Mesenteric fat pad (tissue), 1 donor: ENCODE data around the gene MYO1B. TPM values are rescaled to one million over a fixed set of nuclear protein-coding genes. Genes with fewer than 3 reads are reported as not detected.

Experiments
- DNase-seq: peaks from one replicate; pipeline ENCODE4 v3.0.0-alpha.2; 2020; ENCODE audit warnings: low spot score
- total RNA-seq: library from RNA; stranded (reverse); fragmentation: NEBNext Ultra II Directional; extraction: Animal tissue kit (Norgen Biotek cat#: 25700); gene quantifications from one replicate; pipeline ENCODE4 v1.2.1, GENCODE V29; 2021
- donor health status: DM: yes; HTN: yes; CAD: no.

The MYO1B gene
- total RNA-seq, 1 donor from 2014 or later, result 63.9 TPM

DNA sequence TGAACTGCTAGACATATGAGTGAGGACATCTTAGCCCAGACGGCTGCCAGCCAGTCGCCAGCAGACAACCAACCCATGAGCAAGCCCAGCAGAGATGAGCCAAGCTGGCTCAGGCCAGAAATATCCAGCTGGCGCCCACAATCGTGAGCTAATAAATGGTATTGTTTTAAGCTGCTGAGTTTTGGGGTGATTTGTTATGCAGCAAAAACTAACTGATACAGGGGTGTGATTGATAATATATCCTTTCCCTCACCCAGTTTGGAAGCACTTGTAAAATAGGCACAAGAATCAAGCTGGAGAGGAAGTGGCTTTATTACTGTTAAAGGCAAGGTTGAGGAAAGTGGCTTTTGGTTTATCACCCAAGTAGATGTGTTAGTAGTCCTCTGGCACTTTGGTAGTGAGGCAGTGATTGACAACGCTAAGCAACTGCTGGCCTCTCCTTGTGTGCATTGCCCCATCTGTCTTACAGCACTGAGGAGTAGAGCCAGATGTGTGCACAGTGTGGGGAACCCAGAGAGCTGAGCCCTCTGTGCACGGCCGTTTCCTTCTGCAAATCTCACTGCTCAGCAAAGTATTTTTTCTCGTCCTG, 110.1 kb downstream of the MYO1B start:
- no peak for DNase-seq

DNA sequence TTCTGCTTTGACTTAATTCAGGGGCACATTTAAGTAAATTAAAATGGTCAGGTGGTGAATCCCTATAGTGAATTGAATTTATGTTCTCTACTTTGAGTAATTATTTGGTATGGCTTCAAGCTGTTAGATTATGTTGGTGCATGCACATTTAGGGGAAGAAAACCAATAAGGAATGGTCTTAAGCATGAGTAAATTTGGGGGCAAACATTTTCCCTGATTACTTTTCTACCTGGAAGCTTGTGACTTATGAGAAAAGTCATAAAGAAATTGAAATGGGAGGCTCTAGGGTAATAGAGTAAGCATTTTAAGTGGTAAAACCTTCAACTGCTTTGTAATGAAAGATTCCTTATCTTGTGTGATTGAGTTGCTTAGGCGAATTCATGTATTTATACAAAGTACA, 112.5 kb downstream of the MYO1B start:
- DNase-seq, result no peak

- DNase-seq, result no peak
Measured at GRCh38 chr2:191358325-191359025, 113.3 kb downstream of the MYO1B start.

GRCh38 chr2:191359133-191359532, 113.9 kb downstream of the MYO1B start:
- no peak for DNase-seq

GRCh38 chr2:191360918-191361317, 115.7 kb downstream of the MYO1B start:
- no peak for DNase-seq

DNA sequence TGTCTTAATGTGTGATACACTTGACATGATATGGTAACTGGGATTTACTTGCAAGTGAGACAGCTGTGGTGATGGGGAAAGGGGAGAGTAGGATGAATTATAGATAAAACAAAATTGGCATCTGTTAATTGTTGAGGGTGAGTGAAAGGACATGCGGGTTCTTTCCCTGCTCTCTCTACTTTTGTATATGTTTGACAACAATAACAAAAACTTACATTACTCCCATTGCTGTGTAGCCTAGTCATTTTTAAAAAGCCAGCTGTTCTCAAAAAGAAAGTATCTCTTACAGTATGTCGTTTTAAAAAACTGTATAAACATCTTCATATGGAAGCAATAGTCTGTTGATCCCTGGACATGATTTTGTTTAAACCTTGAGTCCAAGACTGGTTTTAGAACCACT, 117.6 kb downstream of the MYO1B start:
- no peak for DNase-seq

DNA sequence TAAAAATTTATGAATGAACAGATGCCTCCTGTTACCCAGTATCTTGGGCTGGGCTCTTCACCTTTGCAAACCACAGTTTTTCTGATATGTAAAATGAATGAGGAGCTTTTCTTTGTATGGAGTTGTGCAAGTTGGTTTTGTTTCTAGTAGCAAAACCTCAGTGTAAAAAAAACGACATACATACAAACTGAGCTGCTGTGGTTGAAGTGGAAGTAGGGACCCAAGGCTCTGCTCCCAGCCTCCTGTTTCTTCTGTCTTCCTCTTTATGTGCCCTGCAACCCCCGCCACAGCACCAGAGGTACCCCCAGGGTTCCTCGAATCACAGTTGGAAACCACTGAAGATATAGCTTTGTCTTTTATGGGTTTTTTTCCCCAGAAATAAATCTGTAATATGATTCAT, 118.1 kb downstream of the MYO1B start:
- DNase-seq, result no peak

DNA sequence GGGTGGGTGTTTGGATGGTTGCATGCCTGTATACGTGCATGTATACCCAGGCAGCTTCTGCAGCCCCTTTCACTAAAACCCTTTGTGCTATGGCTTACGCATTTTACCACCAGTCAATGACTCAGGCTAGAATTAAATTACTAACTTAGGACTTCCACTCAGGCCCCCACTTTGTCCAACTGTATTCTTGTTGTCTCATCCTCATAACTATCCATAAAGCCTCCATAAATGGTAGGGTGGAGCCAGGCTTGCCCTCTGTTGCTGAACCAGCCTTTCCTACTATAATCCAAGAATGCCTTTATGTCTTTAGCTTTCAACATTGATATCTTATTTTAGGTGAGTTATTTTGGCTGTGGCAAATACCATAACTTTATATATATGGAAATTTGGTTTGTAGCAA, 119.9 kb downstream of the MYO1B start:
- DNase-seq, result no peak

DNA sequence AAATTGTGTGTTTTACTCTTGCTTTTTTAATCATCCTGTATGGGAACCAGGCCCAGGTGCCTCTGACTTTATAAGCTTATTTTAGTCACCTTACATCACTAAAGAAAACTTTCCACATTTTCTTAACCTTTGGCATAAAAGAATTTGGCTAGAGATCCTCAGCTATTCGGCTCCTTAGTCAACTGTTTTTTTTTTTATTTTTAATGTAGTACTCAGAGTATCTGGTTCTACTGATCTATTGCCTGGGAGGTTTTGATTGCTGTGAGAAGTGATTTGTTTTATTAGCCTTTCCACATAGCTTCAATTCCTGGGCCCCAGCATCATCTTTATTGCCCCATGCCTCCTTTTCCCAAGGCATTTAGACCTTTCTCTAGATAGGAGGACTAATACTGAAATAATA, 121.0 kb downstream of the MYO1B start:
- no peak for DNase-seq

DNA sequence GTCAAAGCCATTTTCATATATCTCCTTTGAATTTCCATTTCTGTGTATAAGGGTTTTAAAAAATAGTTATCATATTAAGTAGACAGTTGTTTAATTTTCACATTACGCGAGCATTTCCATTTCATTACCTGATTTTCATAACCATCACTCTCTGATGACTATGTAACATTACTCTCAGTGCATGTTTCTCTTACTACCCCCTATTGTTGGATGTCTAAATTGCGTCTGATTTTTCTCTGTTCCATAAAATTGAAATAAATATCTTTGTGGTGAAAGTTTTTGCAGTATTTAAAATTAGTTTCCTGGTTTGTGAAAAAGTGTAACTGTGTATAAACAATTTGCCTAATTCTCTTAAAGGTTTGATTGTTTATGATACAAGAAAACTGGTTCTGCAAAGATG, 123.8 kb downstream of the MYO1B start:
- DNase-seq, result no peak

DNA sequence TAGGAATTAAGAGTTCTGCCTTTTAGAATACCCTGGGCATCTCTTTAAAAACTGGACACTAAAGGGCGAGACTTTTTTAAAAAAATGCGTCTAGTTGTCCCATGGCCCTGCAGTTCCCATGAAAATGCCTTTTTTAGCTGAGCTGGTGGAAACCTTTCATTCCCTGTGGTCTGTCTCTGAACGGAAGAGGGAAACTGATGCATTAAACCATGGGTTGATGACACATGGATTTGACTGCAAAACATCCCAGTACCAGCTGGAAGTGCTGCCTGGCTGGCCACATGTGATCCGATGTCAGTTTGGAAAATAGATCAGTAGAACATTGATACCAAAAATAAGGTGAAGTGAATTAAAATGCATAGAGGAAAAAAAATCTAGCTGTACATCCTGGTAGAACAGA, 129.2 kb downstream of the MYO1B start:
- no peak for DNase-seq

GRCh38 chr2:191374939-191375338, 129.7 kb downstream of the MYO1B start:
- DNase-seq, result no peak

DNA sequence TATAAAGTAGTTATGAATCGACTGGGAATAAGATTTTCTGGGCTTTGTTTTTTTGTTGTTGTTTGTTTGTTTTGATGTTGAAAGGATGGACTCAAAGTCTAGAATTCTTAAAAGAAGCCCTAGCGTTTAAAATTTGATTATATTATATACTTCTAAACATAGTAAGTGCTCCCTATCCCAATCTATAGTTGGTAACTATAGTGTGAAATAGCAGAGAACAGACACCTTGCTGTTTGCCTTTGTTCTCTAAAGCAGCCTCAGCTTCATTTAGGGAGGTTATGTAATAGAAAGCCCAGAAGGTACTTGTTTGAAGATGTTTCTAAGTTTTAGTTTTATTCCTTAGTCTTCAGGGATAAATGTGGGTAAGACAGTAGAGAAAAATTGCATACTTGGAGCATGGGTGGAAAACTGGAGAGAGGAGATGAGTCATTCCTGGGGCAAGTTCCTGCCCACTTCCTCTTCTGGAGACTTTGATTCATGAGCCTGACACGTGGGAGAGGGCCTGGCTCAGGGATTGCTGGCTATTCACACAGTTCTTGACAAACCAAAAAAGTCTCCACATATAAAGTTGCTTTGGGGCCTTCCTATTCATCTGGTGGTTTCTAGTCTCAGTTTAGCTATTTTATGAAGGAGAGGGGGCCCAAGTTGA, 131.9 kb downstream of the MYO1B start:
- DNase-seq, result no peak

GRCh38 chr2:191379375-191379774, 134.2 kb downstream of the MYO1B start:
- DNase-seq, result no peak

DNA sequence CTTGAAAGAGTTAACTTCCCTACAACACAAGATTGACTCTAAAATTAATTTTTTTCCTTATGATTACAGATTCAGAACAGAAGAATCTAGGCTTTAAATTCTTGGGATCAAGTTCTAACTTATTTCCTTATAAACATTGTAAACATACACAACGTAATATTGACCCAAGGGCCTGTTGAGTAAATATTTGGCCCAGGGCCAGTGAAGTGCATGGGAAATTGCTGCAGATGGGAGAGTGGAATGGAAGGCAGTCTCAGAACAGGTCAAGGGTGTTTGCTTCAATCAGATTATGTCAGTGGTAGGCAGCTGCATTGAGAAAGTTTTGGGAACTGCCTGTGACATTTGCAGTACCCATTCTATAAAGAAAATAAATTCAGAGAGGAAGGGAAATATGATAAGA, 137.6 kb downstream of the MYO1B start:
- DNase-seq, result no peak

DNA sequence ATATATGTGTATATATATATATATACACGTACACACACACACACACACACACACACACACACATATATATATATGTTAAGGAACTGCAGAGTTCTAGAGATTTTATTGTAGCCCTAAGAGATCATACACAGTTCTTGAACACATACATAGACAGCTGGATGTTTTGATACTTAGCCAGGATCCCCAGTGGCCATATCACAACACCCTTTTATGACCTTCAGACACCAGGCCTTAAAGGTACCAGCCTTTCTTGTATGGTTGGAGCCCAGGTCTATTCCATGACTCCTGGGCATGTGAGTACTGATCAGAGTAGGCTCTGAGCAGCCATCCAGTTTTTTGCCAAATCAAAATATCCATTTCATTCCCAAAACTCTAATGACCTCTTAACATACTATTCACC, 138.3 kb downstream of the MYO1B start:
- no peak for DNase-seq

DNA sequence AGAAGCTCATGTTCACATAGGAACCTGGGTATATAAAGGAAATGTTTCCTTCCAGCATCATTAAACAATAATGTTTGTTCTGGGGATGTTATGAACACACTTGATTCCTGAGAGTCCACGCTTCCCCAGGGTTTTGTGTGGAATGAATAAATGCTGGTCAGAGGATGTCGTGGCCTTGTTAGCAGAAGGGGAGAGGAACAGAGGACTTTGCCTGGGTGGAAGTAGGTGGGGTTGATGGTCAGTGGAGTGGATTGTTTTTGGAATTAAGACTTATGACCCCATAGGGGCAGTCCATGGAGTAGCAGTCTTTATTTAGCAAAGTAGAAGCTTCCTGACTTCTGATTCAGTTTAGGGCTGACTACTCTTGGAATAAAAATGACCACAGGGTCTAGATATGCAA, 139.6 kb downstream of the MYO1B start:
- no peak for DNase-seq

- no peak for DNase-seq
Measured at GRCh38 chr2:191385416-191386160, 140.4 kb downstream of the MYO1B start.

DNA sequence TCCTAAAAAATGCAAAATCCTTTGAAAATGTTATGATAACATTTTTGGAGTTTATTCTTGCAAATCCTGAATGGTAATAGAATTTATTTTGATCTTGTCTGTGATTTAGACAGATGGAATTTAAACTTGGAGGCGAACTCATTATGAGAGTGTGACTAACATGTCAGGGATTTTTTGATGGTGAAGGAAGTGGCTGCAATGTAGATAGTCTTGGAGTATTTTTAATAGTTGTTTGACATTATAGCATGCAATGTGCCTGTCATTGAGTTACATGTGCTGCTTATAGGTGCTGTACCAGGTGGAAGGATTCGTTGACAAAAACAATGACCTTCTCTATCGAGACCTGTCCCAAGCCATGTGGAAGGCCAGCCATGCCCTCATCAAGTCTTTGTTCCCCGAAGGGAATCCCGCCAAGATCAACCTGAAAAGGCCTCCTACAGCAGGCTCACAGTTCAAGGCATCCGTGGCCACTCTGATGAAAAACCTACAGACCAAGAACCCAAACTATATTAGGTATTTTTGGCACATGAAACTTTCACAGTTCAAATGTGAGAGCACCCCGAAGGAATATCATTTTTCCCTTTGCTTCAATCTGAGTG, 141.8 kb downstream of the MYO1B start:
- DNase-seq, result no peak

DNA sequence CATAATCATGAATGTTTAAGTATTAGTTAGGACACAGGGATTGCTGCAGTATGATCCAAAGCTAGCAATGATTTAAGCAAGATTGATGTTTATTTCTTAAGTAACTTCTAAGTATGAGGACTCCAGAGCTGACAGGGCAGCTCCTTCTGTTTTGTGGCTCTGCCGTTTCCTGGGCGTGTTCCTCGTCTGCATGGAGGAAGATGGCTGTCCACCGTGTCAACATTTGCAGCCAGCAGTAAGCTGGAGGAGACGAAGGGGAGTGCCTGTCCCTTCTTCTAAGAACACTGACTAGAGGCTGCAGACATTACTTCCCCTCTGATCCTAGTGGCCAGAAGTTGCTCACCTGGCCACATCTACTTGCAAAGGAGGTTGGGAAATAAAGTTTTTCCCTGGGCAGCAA, 144.1 kb downstream of the MYO1B start:
- DNase-seq, result no peak

DNA sequence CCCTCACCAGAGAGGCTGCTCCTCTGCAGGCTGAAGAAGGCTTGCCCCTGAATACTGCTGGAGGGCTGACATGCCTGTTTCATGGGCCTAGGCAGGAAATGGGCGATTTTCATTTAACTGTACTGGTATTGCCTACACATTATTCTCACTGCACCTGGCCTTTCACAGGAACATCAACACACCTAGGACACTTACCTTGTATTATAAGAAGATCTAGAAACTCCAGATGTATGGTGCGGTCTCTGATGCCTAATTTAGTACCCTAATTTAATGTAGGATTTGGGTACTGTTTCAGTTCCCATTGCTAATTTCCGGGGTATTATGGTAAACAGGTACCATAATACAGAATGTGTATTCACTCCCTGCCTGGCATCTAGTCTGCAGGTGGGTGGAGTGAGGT, 146.0 kb downstream of the MYO1B start:
- DNase-seq, result no peak

DNA sequence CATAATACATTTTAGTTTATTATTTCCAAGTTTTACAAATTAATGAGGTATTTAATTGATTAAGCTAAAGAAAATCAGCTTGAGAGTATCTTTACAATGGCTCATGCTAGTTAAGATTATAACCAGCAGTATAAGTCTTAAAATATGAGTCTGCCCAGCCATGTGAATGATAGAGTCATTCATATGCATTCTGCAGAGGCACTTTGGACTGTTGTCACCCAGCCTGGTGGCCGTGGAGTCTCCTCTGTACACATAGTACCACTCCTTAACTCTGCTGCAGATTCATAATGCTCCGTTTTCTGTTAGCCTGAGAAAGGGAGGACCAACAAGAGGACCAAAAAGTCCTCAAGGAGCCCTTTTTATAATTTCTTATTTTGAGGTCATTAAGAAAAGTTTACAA, 148.8 kb downstream of the MYO1B start:
- no peak for DNase-seq
